Gastrocnemius medialis (tissue), 4 donors: ENCODE data around the gene CALML3. TPM values are rescaled to one million over a fixed set of nuclear protein-coding genes. Genes with fewer than 3 reads are reported as not detected.

Experiments
- ATAC-seq, 2 donors: fragments of 150-250 bp; one replicate each; pipeline ENCODE4 v1.9.1; 2016
- DNase-seq, 2 donors: peaks; one replicate each; pipeline ENCODE4 v3.0.0-alpha.2; 2019
- H3K27ac ChIP-seq, 4 donors: fragments of 200-600 bp; sonication (generic); 1 replicate in 1 of 4; 2 replicates in 3 of 4; pipeline ENCODE4 v1.5.1; 2016 to 2018; ENCODE audit warnings: mild to moderate bottlenecking in 2 of 4, moderate library complexity in 1 of 4
- H3K27me3 ChIP-seq, 3 donors: fragments of 200-600 bp; sonication (generic) in 2 of 3; 1 replicate in 1 of 3; 2 replicates in 2 of 3; pipeline versions ENCODE4 v1.5.1 to v1.6.0; 2016 to 2019; ENCODE audit warnings: mild to moderate bottlenecking in 1 of 3, moderate library complexity in 1 of 3
- H3K36me3 ChIP-seq, 2 donors: fragments of 200-600 bp; sonication (generic) in 1 of 2; one replicate each; pipeline ENCODE4 v1.5.1; 2017 to 2018
- H3K4me1 ChIP-seq, 2 donors: fragments of 200-600 bp; sonication (generic) in 1 of 2; one replicate each; pipeline ENCODE4 v1.5.1; 2016 to 2017; ENCODE audit warnings: mild to moderate bottlenecking in 2 of 2
- H3K4me3 ChIP-seq, 4 donors: fragments of 200-600 bp; sonication (generic) in 3 of 4; 1 replicate in 1 of 4; 2 replicates in 3 of 4; pipeline ENCODE4 v1.5.1; 2016 to 2019; ENCODE audit warnings: mild to moderate bottlenecking in 2 of 4
- H3K9me3 ChIP-seq, 3 donors: fragments of 200-600 bp; sonication (generic) in 2 of 3; 1 replicate in 1 of 3; 2 replicates in 2 of 3; pipeline ENCODE4 v1.5.1; 2016 to 2019
- POLR2A ChIP-seq, 2 donors: fragments of 450-650 bp; IDR thresholded peaks; one replicate each; pipeline ENCODE4 v1.6.1; 2017; ENCODE audit warnings: antibody characterized with exemption in 2 of 2, mild to moderate bottlenecking in 2 of 2, moderate library complexity in 2 of 2
- in situ Hi-C, 4 donors: fragments of 200-750 bp; cut with MboI; loops; one replicate each; pipeline versions ENCODE4 v1.15.0 to v1.8.0; 2017; ENCODE audit warnings: low sequenced_read_pairs in 4 of 4
- intact Hi-C: fragments of 100-400 bp; cut with DNase I; formaldehyde crosslinking; loops from one replicate; pipeline ENCODE4 v1.15.1; 2023; ENCODE audit warnings: low total_unique reads
- total RNA-seq, 4 donors: library from RNA; depleted of rRNA; stranded (reverse); fragments of >200 nt; gene quantifications; one replicate each; pipeline versions ENCODE4 v1.1.0 to v1.2.3, GENCODE V29; 2016
- TF ChIP-seq, protein P1 (sequence below), 5 experiments: fragments of 450-650 bp in 3 of 5; fragments of 200-600 bp in 2 of 5; sonication (generic) in 2 of 5; IDR thresholded peaks in 4 of 5; conservative IDR thresholded peaks in 1 of 5; 1 replicate in 4 of 5; 2 replicates in 1 of 5; pipeline ENCODE4 v1.5.1; 2016 to 2019; ENCODE audit warnings: antibody characterized with exemption in 5 of 5, mild to moderate bottlenecking in 3 of 5, moderate library complexity in 3 of 5

Gene CALML3
- total RNA-seq, 4 donors from 2014 or later = not detected

- H3K9me3 ChIP-seq = no peaks in the 10 kb centered on the region
- H3K4me3 ChIP-seq = no peak overlapping the region
- no peaks in the 10 kb centered on the region for H3K36me3 ChIP-seq
- H3K27ac ChIP-seq = no peak overlapping the region
- no peaks in the 10 kb centered on the region for H3K27me3 ChIP-seq
- intact Hi-C loops = no loop called here
- ATAC-seq (no peak), DNase-seq (no peak)
- no peaks in the 10 kb centered on the region for H3K4me1 ChIP-seq
- in situ Hi-C loops = no loop called here
- TF ChIP-seq, protein P1, sequence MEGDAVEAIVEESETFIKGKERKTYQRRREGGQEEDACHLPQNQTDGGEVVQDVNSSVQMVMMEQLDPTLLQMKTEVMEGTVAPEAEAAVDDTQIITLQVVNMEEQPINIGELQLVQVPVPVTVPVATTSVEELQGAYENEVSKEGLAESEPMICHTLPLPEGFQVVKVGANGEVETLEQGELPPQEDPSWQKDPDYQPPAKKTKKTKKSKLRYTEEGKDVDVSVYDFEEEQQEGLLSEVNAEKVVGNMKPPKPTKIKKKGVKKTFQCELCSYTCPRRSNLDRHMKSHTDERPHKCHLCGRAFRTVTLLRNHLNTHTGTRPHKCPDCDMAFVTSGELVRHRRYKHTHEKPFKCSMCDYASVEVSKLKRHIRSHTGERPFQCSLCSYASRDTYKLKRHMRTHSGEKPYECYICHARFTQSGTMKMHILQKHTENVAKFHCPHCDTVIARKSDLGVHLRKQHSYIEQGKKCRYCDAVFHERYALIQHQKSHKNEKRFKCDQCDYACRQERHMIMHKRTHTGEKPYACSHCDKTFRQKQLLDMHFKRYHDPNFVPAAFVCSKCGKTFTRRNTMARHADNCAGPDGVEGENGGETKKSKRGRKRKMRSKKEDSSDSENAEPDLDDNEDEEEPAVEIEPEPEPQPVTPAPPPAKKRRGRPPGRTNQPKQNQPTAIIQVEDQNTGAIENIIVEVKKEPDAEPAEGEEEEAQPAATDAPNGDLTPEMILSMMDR (IDR thresholded peaks at IDR 0.05 in 4 of 5, conservative IDR thresholded peaks at IDR 0.05 in 1 of 5) = no peak
- TF ChIP-seq POLR2A (IDR thresholded peaks at IDR 0.05) = no peak
Measured at GRCh38 chr10:5509236-5509635, 15.5 kb upstream of the CALML3 start.

GRCh38 chr10:5509691-5510090 lies 15.1 kb upstream of the CALML3 start:
- in situ Hi-C loops = no loop called here

DNA sequence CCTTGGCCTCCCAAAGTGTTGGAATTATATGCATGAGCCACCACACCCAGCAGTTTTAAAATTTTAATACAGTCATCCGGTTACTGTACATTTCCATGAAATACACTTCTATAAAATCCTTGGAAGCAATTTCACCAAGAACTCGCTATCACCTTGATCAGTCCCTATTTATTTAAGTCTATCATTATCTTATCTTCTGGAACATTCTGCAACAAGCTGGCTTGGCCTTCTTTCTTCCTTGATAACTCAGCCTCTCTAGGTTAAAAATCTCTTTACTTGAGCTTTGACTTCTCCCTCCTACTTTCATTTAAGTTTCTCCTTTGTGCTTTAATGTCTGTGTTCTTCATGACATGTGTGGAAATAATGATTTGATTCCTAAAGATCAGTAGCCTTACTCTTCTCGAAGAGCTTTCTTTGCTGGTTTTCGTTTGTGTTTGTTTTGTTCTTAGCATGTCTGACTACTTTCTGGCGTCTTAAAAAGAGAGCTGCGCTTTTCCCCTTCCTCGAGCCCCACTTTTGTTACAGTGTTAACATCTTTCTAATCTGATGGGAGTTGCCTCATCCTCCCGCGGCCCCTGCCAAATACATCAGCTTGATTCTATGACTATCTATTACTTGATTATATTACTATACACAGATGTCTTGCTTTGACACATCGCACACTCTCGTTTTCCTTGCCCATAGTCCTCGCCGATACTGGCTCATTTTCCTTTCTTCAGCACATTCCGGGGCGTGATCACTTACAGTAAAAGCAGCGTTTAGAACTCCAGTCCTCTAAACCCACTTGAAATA lies 14.3 kb upstream of the CALML3 start:
- Histone ChIP-seq H3K9me3 (no peaks in the 10 kb centered on the region), H3K4me1 (no peaks in the 10 kb centered on the region), H3K27me3 (no peaks in the 10 kb centered on the region), H3K36me3 (no peaks in the 10 kb centered on the region), H3K4me3 (no peak overlapping the region), H3K27ac (no peak overlapping the region)
- ATAC-seq (no peak), DNase-seq (no peak)
- in situ Hi-C loops = no loop called here
- intact Hi-C loops = no loop called here
- no peak for TF ChIP-seq POLR2A (IDR thresholded peaks at IDR 0.05)
- TF ChIP-seq, protein P1 (IDR thresholded peaks at IDR 0.05 in 4 of 5, conservative IDR thresholded peaks at IDR 0.05 in 1 of 5) = no peak

More at GRCh38 chr10:5509691-5510090, 15.1 kb upstream of the CALML3 start:
- H3K36me3 ChIP-seq = no peaks in the 10 kb centered on the region
- no peaks in the 10 kb centered on the region for H3K27me3 ChIP-seq
- H3K27ac ChIP-seq = no peak overlapping the region
- TF ChIP-seq POLR2A (IDR thresholded peaks at IDR 0.05) = no peak
- TF ChIP-seq, protein P1 (IDR thresholded peaks at IDR 0.05 in 4 of 5, conservative IDR thresholded peaks at IDR 0.05 in 1 of 5) = no peak
- no peak for DNase-seq
- H3K4me3 ChIP-seq = no peak overlapping the region
- H3K4me1 ChIP-seq = no peaks in the 10 kb centered on the region
- H3K9me3 ChIP-seq = no peaks in the 10 kb centered on the region
- intact Hi-C loops = no loop called here
- no peak for ATAC-seq

GRCh38 chr10:5511231-5511884 lies 13.4 kb upstream of the CALML3 start:
- intact Hi-C loops = no loop called here
- H3K27me3 ChIP-seq = no peaks in the 10 kb centered on the region
- H3K4me3 ChIP-seq = no peak overlapping the region
- ATAC-seq (no peak), DNase-seq (no peak)
- H3K27ac ChIP-seq = no peak overlapping the region
- no peaks in the 10 kb centered on the region for H3K4me1 ChIP-seq
- in situ Hi-C loops = no loop called here
- no peaks in the 10 kb centered on the region for H3K36me3 ChIP-seq
- no peaks in the 10 kb centered on the region for H3K9me3 ChIP-seq
- TF ChIP-seq POLR2A (IDR thresholded peaks at IDR 0.05) = no peak
- TF ChIP-seq, protein P1 (IDR thresholded peaks at IDR 0.05 in 4 of 5, conservative IDR thresholded peaks at IDR 0.05 in 1 of 5) = no peak
